ENCODE measurements around the gene POLR2F. TPM values are rescaled to one million over a fixed set of nuclear protein-coding genes. Genes with fewer than 3 reads are reported as not detected.
"Not testable (repeated sequence)": the region's sequence is repeated elsewhere in the genome, so short reads cannot be mapped to it uniquely, and the experiment has no call there.

The POLR2F gene
- total RNA-seq, 1 donor from 2014 or later, result 23.7 TPM

DNA sequence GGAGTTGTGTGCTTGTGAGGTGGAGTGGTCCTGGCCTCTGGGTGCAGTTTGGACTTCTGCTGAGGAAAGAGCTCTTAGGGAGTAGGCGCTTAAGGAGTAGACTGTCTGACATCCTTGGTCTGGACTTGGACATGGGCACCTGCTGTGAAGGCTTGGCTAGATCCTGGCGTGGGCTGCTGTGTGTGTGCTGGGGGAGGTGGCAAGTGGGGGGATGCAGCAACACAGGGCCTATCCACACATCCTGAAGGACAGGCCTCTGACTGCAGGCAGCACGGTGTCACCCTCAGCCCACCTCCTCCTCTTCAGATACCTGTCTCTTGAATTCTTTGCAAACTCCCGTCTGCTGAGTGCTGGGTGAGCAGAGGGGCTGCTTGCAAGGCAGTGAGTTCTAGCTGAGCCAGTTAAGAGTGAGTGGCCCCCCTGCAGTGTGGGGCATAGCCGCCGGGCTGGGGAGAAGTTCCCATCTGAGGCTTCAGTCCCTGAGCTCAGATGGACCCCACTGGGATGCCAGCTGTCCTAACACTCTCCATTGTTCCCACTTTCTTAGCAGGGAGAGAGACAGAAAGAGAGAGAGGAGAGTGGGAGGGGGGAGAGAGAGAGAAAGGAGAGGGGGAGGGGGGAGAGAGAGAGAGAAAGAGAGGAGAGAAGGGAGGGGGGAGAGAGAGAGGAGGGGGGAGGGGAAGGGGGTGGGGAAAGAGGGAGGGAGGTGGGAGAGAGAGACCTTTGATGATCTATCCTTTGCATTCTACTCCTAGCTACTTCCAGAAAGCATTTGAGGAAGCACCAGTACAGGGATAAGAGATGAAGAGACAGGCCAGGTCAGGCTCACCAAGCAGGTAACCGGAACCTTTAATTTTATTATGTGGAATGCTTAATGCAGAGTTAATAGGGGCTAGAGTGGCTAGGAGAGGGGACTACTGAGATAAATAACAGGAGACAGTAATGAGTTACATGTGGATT is 18.3 kb downstream of the POLR2F start:
- DNase-seq (ENCODE audit: low read depth) (no peak), FAIRE-seq (no peak)
- Histone ChIP-seq H3K4me3 (ENCODE audit: low read depth, low read length) (no peak overlapping the region), H3K27me3 (ENCODE audit: control insufficient read depth, insufficient read depth, low read length) (no peaks in the 10 kb centered on the region), H3K36me3 (ENCODE audit: control insufficient read depth, insufficient read depth, low read length) (peaks cover 21% of the 10 kb centered on the region)
- TF ChIP-seq CTCF (IDR thresholded peaks at IDR 0.05; ENCODE audit: insufficient read depth, low read length, severe bottlenecking), result no peak

GRCh38 chr22:37972527-37972926 is 19.0 kb downstream of the POLR2F start:
- FAIRE-seq (no peak), DNase-seq (ENCODE audit: low read depth) (no peak)
- H3K36me3 ChIP-seq (ENCODE audit: control insufficient read depth, insufficient read depth, low read length), result peaks cover 13% of the 10 kb centered on the region
- H3K27me3 ChIP-seq (ENCODE audit: control insufficient read depth, insufficient read depth, low read length), result no peaks in the 10 kb centered on the region
- no peak overlapping the region for H3K4me3 ChIP-seq (ENCODE audit: low read depth, low read length)
- no peak for TF ChIP-seq CTCF (IDR thresholded peaks at IDR 0.05; ENCODE audit: insufficient read depth, low read length, severe bottlenecking)

DNA sequence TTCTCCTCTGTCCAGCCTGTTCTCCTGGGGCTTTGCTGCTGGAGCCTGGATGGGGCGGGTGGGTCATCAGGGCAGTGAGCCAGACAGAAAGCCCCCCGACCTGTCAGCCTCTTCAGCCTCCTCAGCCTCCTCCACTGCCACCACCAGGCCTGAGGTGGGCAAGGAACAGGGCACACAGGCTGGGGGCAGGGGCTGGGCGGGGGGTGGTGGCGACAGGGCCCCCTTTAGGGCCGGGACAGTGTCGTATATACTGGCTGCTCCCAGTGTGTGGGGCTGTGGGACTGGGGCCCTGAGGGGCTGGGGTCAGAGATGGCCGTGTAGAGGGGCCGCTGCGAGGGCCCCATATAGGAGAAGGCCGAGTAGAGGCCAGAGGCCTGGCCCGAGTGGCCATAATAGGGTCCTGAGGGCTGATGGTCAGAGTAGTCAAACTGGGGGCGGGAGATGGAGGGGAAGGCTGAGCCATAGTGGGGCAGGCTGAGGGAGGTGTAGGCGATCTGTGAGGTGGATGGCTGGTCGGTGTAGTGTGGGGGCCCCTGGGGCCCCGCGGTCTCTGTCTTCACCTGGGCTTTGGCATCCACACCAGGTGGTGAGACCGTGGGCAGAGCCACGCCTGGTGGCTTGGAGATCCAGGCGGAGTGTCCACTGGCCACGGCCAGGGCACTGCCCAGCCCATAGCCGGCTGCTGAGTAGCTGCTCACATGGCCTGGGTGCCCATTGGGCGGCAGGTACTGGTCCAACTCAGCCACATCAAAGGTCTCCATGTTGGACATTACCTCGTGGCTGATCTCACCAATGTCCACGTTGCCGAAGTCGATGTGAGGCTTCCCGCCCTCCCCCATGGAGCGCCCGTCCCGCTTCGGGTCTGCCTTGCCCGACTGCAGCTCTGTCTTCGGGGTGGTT is 20.0 kb downstream of the POLR2F start:
- DNase-seq (ENCODE audit: low read depth) (no peak), FAIRE-seq (no peak)
- TF ChIP-seq CTCF (IDR thresholded peaks at IDR 0.05; ENCODE audit: insufficient read depth, low read length, severe bottlenecking), result no peak
- H3K4me3 ChIP-seq (ENCODE audit: low read depth, low read length), result no peak overlapping the region
- peaks cover 5% of the 10 kb centered on the region for H3K36me3 ChIP-seq (ENCODE audit: control insufficient read depth, insufficient read depth, low read length)
- H3K27me3 ChIP-seq (ENCODE audit: control insufficient read depth, insufficient read depth, low read length), result no peaks in the 10 kb centered on the region

- TF ChIP-seq CTCF (IDR thresholded peaks at IDR 0.05; ENCODE audit: insufficient read depth, low read length, severe bottlenecking), result no peak
- FAIRE-seq (no peak), DNase-seq (ENCODE audit: low read depth) (no peak)
- Histone ChIP-seq H3K4me3 (ENCODE audit: low read depth, low read length) (no peak overlapping the region), H3K36me3 (ENCODE audit: control insufficient read depth, insufficient read depth, low read length) (peaks cover 3% of the 10 kb centered on the region), H3K27me3 (ENCODE audit: control insufficient read depth, insufficient read depth, low read length) (no peaks in the 10 kb centered on the region)
Measured at GRCh38 chr22:37975153-37975552, 21.7 kb downstream of the POLR2F start.

GRCh38 chr22:37976022-37976421 is 22.5 kb downstream of the POLR2F start:
- not testable (repeated sequence) for H3K27me3 ChIP-seq (ENCODE audit: control insufficient read depth, insufficient read depth, low read length); DNase-seq (ENCODE audit: low read depth); H3K4me3 ChIP-seq (ENCODE audit: low read depth, low read length); FAIRE-seq; H3K36me3 ChIP-seq (ENCODE audit: control insufficient read depth, insufficient read depth, low read length)

- DNase-seq (ENCODE audit: low read depth) (no peak), FAIRE-seq (peak; percentile 88)
- H3K36me3 ChIP-seq (ENCODE audit: control insufficient read depth, insufficient read depth, low read length), result peaks cover 3% of the 10 kb centered on the region
- H3K27me3 ChIP-seq (ENCODE audit: control insufficient read depth, insufficient read depth, low read length), result no peaks in the 10 kb centered on the region
- no peak for TF ChIP-seq CTCF (IDR thresholded peaks at IDR 0.05; ENCODE audit: insufficient read depth, low read length, severe bottlenecking)
- H3K4me3 ChIP-seq (ENCODE audit: low read depth, low read length), result no peak overlapping the region
Measured at GRCh38 chr22:37976547-37976946, 23.0 kb downstream of the POLR2F start.

Data from bronchial epithelial cell (primary cell).